RWPE1 (cell line): ENCODE measurements around the gene AMD1.

Experiments
- CTCF ChIA-PET: fragments of 350-600 bp; sonication (Branson Sonifier 250); formaldehyde crosslinking; extraction: SDS; loops from one replicate; lab custom pipeline; 2021; lab: Yijun Ruan, JAX
- POLR2A ChIA-PET: fragments of 400-600 bp; formaldehyde crosslinking; extraction: SDS; loops from one replicate; lab custom pipeline; 2020; ENCODE audit warnings: antibody characterized with exemption; ENCODE audit not compliant: low non-redundant PET; lab: Yijun Ruan, JAX
- DNase-seq: peaks from one replicate; pipeline ENCODE4 v3.0.0; 2012; ENCODE audit warnings: low spot score
- H3K27ac ChIP-seq: fragments of 450-650 bp; 2 replicates; pipeline ENCODE4 v1.5.1; 2017
- TF ChIP-seq, protein P1 (sequence below): fragments of 450-650 bp; conservative IDR thresholded peaks from 2 replicates; pipeline ENCODE4 v1.5.1; 2017; ENCODE audit warnings: low read depth, mild to moderate bottlenecking

AMD1 gene

GRCh38 chr6:110841266-110841665 is 33.3 kb upstream of the AMD1 start:
- ChIA-PET CTCF (no interaction called here), POLR2A (no interaction called here)
- no peak overlapping the region for H3K27ac ChIP-seq
- TF ChIP-seq, protein P1, sequence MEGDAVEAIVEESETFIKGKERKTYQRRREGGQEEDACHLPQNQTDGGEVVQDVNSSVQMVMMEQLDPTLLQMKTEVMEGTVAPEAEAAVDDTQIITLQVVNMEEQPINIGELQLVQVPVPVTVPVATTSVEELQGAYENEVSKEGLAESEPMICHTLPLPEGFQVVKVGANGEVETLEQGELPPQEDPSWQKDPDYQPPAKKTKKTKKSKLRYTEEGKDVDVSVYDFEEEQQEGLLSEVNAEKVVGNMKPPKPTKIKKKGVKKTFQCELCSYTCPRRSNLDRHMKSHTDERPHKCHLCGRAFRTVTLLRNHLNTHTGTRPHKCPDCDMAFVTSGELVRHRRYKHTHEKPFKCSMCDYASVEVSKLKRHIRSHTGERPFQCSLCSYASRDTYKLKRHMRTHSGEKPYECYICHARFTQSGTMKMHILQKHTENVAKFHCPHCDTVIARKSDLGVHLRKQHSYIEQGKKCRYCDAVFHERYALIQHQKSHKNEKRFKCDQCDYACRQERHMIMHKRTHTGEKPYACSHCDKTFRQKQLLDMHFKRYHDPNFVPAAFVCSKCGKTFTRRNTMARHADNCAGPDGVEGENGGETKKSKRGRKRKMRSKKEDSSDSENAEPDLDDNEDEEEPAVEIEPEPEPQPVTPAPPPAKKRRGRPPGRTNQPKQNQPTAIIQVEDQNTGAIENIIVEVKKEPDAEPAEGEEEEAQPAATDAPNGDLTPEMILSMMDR = no peak
- no peak for DNase-seq

DNA sequence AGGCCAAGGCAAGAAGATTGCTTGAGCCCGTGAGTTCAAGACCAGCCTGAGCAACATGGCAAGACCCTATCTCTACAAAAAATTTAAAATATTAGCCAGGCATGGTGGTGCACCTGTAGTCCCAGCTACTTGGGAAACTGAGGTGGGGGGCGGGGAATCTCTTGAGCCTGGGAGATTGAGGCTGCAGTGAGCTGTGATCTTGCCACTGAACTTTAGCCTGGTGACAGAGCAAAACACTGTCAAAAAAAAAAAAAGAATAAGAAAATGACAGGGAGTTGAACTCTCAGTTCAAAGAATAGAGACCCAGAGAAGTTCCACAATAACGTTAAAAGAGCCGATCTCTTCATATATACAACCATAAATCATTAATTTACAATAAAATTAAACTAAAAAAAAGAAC is 24.8 kb upstream of the AMD1 start:
- TF ChIP-seq, protein P1 = no peak
- no peak overlapping the region for H3K27ac ChIP-seq
- ChIA-PET POLR2A (no interaction called here), CTCF (interaction anchor here (0.6 kb wide), 1 partner anchor 160 kb away, joined by 4 read pairs; no protein-coding TSS in a partner anchor)
- no peak for DNase-seq

- no peak overlapping the region for H3K27ac ChIP-seq
- CTCF ChIA-PET = no interaction called here
- no peak for DNase-seq
- TF ChIP-seq, protein P1 = no peak
- POLR2A ChIA-PET = no interaction called here
Observed at GRCh38 chr6:110852773-110853172, 21.8 kb upstream of the AMD1 start.

GRCh38 chr6:110853754-110854477 is 20.7 kb upstream of the AMD1 start:
- TF ChIP-seq, protein P1 = no peak
- POLR2A ChIA-PET = no interaction called here
- DNase-seq = peak; percentile 29
- CTCF ChIA-PET = interaction anchor here (0.6 kb wide), 1 partner anchor 25 kb away, joined by 3 read pairs; no protein-coding TSS in a partner anchor
- H3K27ac ChIP-seq = no peak overlapping the region

DNA sequence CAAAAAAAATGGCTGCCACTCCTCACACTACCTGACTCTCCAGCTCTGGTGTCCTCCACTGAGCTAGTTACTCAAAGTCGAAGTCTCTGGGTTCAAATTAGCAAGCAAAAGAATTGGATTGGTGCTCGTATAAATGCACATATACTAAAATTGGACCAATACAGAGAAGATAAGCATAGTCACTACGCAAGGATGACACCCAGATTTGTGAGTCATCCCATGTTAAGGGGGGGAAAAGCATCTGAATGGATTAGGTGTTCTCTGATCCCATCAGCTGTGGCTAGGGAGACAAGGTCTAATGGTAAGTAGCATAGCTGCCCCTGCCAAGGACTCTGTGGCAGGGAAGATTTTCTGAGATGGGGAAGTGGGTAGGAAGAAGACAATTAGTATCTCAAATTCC is 18.3 kb upstream of the AMD1 start:
- CTCF ChIA-PET = interaction anchor here (0.6 kb wide), 1 partner anchor 219 kb away, joined by 3 read pairs; no protein-coding TSS in a partner anchor
- DNase-seq = no peak
- H3K27ac ChIP-seq = no peak overlapping the region
- POLR2A ChIA-PET = no interaction called here
- TF ChIP-seq, protein P1 = no peak

- DNase-seq = no peak
- no peak overlapping the region for H3K27ac ChIP-seq
- ChIA-PET POLR2A (no interaction called here), CTCF (interaction anchor here (0.5 to 0.6 kb wide), 2 partner anchors 14 to 289 kb away, joined by 4 to 6 read pairs; no protein-coding TSS in a partner anchor)
- TF ChIP-seq, protein P1 = no peak
Observed at GRCh38 chr6:110858016-110858415, 16.6 kb upstream of the AMD1 start.
